GM12878 (cell line): ENCODE measurements around the gene RADIL.

ENCODE experiments used
- CREM ChIP-seq: IDR thresholded peaks from 2 replicates; pipeline ENCODE4 v1.6.1; 2014; ENCODE audit warnings: antibody characterized with exemption, low read depth
- CTCF ChIP-seq, 3 experiments: IDR thresholded peaks in 2 of 3; conservative IDR thresholded peaks in 1 of 3; 2 replicates each; pipeline ENCODE4 v1.5.1; 2011; ENCODE audit warnings: low read depth in 3 of 3, low read length in 3 of 3, mild to moderate bottlenecking in 3 of 3, control low read depth in 2 of 3, moderate library complexity in 2 of 3, inconsistent platforms in 1 of 3, mixed read lengths in 1 of 3; ENCODE audit not compliant: control insufficient read depth in 2 of 3, insufficient read depth in 1 of 3; ENCODE audit errors: extremely low read depth in 1 of 3
- REST ChIP-seq: IDR thresholded peaks from 2 replicates; pipeline ENCODE4 v1.6.1; 2012; ENCODE audit warnings: mild to moderate bottlenecking, low read depth, low read length

- TF ChIP-seq CTCF (IDR thresholded peaks at IDR 0.05 in 2 of 3, conservative IDR thresholded peaks at IDR 0.05 in 1 of 3; ENCODE audit: control insufficient read depth in 2 of 3, extremely low read depth in 1 of 3, insufficient read depth in 1 of 3, low read depth in 3 of 3, low read length in 3 of 3) (no peak), REST (no peak), CREM (no peak)
These were observed 93.4 kb downstream of the RADIL start for GRCh38 chr7:4790078-4790465.
